Measurements from ENCODE around the gene TRABD2B.

The TRABD2B gene

DNA sequence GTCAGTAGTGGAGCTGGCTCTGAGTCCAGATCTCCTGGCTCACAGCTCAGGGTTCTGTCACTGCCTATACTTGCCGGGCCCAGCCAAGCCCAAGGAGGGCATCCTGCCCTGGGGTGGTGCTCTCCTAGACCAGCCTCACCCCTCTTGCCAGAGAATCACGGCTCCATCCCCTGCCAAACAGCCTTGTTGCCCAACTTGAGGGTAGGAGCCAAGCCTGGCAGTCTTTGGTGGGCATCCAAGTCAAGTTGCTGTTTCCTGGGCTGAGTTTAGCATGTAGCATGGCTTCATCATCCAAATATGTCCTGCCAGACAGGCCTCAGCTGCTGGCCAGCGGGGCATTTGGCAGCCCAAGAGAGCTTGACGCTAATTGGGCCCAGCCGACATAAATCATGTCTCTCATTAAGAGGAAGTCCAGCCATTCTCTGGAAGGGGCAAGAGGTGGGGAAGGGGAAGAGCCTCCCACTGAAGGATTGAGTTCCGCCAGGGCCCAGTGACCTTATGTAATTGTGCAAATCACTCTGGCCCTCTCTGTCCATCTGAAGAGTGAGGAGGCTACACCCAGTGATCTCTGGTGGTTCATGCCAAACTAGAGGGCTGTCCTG lies 22.6 kb upstream of the TRABD2B start:
- no peak for FAIRE-seq

DNA sequence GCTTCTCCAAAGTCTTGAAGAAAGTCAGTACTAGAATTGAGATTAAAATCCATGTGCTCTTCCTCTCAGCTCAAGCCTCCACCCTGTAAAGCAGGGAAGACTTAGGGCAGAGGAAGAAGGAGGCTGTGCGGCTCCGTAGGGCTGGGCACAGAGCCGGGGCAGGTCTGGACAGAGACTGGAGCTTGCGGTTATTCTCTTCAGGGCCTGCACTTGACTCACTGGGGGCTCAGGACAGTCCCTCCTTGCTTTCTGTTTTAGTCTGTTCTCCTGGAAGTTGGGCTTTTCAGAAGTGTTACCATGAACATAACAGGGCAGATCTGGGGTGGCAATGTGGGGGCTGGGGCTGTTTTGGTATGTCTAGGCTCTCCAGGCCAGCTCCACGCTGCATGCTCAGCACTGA lies 21.6 kb upstream of the TRABD2B start:
- FAIRE-seq, result no peak

DNA sequence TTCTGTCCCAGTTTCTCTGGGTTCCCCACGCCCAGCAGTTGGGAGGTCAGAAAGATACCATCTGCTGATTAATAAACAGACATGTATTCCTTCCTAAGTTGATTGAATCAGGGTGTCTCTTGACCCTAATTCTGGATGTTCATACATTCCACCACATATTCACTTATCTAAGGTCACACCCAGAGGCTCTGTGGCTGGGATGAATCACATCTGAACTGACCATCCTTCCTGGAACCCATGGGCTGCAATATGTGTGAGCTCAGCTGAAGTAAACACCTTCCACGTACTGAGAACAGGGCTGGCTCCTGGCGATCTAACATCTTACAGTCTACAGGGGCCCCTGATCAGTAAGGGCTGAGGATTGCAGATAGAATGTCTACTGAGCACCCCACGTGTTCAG lies 20.5 kb upstream of the TRABD2B start:
- FAIRE-seq, result no peak

DNA sequence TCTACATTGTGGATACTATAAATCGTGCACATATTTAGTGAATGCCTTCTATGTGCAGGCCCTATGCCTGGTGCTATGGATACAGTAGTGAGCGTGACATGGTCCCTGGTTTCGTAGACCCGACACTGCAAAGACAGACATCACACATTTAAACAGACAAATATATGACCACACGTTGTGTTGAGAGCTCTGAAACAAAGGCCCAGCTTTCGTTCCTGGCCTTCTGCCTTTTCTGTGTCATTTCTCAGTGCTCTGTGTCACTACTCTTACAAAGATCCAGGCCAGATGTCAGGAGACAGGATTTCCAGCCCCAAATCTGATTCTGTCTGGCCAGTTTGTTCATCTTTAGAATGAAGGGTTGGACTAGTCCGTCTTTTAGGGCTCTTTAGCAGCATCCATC lies 19.3 kb upstream of the TRABD2B start:
- no peak for FAIRE-seq

DNA sequence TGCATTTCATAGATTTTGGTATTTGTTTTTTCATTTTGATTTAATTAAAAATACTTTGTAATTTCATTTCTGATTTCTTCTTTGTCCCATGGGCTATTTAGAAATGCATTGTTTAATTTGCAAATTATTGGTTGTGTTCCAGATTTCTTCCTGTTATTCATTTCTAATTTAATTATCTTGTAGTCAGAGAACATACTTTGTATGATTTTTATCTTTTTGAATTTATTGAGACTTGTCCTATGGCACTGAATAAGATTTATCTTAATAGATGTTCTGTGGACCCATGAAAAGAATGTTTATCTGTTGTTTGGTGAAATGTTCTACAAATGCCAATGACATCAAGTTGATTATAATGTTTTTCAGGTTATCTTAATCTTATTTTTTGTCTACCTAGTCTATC lies 16.1 kb upstream of the TRABD2B start:
- peak; percentile 53 for FAIRE-seq

DNA sequence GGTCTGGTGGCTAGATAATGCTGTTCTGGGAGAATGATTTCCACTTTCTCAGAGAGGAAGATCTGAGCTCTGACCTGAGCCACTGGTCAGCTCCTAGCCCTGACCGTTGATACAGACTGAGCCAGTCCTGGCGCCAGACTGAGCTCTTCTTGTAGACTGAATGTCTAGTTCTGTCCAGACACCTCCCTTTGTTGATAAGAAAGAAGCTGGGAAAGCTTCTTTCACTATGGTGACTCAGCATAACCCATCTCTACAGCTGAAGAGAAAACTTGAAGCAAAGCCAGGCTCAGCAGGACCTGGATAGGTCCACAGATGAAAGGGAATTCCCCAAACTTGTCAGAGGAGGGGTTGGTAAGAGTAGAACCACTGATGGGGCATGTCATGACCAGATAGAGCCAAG lies 9.9 kb upstream of the TRABD2B start:
- FAIRE-seq, result no peak

DNA sequence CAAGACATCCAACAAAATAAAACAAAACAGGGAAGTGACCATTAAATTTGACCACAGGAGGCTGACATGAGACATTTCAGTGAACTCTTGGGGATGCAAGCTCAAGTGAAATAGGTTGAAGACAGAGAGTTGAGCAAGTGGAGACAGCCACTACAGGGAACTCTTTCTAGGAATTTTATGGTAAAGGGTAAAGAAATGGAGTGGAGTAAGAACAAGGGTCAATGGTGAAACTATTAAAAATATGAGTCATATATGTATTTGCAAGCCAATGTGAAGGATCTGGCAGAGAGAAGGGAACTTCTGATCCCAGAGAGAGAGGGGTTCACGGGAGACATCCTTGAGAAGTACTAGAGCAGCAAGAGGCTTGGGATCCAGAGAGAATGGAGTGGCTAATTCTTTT lies 9.1 kb upstream of the TRABD2B start:
- no peak for FAIRE-seq

DNA sequence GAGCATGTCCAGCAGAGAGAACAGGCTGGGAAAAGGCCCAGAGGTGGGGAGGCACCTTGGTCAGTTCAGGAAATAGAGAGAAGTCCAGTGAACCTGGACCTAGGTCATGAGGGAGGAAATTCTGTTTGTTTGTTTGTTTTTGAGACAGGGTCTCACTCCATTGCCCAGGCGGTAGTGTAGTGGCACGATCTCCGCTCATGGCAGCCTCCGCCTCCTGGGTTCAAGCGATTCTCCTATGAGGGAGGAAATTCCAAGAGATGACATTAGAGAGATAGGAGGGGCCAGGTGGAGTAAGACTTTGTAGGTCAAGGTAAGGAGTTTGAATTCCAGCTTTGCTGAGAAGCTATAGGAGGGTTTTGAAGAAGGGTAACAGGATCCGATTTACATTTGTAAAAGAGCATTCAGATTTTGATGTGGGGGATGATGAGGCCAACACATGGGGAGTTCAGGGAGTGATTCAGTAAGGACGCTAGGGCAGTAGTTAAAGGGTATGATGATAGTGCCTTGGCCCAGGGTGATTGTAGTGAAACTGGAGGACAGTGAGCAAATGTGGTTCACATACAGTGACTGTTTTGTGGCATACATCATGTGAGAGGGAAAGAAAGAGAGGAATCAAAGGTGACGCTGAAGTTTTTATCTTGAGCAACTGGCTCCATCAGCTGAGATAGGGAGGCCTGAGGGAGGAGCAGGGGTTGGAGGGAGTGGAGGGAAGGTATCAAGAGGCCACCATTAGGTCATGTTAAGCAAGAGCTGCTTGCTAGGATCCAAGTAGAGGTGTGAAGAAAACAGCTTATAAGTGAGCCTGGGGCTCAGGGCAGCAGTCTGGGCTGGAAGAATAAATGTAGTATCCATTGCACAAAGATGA lies 8.3 kb upstream of the TRABD2B start:
- no peak for FAIRE-seq

DNA sequence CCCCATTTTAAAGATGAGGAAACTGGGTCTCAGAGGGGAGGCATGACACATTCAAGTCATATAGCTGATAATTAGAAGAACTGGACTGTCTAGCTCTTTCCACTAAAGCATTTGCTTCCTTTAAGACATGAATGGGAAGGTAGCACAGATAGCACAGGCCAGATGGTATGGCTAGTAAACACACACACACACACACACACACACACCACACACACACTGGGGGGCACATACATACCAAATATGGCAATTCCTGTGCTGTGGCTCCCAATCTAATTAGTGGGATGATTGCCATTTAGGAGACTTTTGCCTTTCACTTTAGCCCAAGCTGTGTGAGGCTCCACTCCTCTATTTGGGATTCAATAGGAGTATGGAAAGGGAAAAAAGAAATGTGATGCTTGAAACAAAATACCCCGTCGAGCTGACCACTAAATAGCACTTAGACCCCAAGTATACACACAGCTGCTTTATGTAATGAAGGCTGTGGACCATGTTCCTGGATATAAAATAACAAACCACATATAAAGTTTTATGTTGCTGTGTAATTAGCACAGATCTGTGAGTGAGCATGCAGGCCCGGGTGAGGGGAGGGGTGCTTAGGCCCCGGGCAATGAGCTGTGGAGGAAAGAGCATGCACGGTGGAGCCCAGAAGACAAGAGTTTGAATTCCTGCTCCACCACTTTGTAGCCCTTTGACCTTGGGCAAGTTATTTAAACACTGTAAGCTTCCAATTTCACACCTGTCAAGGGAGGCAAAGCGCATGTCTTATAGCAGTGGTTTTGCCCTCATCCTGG lies 6.8 kb upstream of the TRABD2B start:
- FAIRE-seq, result no peak

DNA sequence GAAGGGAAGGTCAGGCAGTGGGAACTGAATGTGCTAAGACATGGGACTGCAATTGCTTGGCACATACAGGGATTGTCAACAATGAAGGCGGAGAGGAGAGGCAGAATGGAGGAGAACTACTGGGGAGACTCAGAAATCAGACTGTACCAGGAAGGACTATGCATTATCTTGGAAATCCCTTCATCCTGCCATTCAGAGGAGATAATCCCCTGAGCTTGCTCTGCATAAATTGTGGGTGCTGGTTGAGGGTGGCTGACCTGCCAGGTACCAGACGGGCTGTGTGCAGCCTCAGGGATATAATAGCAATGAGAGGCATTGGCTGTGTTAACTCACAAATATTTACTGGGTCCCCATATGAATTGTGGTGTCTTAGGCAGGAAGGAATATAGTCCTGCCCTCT lies 5.0 kb upstream of the TRABD2B start:
- FAIRE-seq, result no peak

DNA sequence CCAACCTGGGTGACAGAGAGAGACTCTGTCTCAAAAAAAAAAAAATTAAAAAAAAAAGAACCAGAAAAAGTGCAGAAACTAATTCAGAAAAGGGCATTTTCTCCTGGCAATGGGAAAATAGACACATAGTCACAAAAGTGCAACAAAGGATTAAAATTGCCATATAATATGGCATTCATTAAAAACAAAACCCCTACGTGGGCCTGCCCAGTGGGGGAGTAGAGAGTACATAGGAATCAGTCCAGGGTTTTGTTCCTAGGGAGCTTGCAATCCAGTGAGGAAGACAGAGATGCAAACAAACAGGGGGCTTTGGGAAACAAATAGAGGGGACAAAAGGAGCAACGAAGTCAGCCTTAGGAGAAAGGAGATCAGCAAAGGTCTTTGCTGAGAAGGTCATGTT lies 4.5 kb upstream of the TRABD2B start:
- FAIRE-seq, result no peak

DNA sequence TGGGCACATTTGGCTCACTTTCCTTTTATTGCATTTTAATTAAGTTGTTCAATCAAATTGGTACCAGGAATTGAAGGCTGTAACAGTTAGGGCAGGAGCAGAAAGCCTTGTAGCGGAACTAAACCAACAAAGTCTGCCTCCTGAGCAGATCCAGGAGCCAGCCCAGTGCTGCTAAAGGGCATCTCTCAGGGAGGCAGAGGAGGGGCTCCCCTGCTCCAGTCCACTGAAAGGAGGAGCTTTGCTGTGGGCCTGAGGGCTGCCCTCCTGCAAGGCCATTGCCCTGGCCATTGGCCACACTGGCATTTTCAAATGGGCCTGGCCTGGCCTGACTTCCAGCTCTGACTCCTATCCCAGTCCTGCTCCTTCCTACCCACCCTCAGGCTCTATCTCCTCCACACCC lies 3.7 kb upstream of the TRABD2B start:
- FAIRE-seq, result no peak

DNA sequence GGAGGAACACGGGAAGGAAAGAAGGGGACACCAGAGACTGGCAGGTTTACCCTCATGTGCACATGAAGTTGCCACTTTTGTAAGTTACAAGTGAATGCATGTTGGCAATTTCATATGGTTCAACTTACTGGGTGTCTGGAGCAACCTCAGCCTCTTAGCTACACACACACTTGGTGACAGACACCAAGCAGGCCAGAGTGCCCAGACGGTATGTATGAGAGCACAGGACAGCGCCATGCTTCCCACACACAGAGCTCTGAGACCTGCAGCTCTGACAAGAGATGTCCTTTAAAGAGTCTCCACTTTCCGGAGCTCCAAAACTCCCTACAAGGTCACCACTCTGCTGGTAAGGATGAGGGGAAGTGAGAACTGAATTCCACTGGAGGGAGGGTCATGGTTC lies 1.9 kb upstream of the TRABD2B start:
- FAIRE-seq, result no peak

DNA sequence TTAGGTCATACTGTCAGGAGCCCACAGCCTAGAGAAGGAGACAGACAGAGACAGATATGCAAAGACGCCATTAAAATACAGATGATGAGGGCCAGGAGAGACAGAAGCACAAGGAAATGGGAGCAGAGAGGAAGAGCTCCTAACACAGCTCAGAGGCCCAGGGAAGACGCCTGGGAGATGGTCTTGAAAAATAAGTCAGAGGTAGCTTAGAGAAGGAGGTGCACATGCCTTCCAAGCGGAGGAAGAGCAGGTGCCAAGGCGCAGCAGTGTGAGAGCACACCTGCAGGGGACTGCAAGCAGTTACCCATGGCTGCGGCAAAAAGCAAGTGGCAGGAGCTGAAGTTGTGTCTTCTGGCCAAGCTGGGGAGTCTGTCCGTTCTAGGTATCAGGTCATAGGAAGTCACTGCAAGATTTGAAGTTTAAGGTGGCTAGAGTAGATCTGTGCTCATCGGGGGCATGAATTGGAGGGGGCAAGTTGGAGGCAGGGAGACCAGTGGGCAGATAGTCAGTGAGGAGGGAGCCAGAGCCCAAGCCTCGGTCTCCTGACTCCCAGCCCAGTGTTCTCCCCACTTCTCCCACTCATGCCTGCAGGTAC lies 1.3 kb upstream of the TRABD2B start:
- FAIRE-seq, result no peak

DNA sequence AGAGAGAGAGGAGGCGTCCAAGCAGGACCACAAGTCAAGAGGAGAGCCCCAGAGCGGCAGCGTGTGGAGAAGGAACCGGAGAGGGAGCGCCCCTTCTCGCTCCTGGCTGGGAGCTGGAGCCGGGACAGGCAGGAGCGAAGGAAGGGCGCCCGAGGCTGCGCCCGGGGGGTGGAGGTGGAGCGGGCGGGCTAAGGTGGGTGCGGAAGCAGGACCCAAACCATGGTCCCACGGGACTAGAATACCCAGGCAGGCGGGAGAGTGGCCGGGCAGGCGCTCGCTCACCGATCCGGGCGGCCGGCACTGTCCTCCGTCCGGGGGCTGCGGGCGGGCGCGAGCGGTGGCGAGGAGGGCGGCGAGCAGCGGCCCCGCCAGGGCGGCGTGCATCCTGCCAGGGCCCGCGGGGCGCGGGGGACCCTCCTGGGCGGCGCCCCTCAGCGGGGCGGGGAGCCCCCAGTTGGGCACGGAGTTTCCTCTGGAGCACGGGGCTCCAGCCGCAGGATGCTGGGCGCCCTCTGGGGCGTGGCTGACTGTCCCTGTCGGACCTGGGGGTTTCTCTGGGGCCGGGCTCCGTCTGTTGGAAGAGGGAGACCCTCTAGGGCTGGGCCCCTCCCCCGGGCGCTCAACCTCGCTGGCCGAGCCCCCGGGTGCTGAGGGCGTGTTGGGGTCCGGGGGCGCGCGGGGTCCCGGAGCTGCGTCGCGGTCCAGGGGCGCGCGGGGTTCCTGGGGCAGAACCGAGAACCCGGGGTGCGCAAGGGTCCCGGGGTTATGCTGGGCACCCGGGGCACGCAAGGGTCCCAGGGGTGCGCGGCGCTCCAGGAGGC lies 569 bp downstream of the TRABD2B start:
- FAIRE-seq, result no peak

DNA sequence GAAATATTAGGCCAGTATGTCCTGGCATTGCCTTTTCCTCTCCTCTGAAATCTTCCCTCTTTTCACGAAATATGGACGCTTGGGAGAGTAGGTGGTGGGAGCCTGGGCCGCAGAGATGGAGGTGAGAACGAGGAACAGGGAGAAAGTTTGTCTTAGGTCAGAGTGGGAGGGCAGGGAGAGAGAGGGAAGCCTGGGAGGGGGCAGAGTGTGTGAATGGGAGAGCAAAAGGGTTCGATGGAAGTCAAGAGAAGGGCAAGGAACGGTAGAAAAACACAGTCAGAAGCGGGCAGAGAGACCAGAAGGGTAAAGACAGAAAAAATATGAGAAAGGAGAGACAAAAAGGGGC lies 1.2 kb downstream of the TRABD2B start:
- FAIRE-seq, result no peak

DNA sequence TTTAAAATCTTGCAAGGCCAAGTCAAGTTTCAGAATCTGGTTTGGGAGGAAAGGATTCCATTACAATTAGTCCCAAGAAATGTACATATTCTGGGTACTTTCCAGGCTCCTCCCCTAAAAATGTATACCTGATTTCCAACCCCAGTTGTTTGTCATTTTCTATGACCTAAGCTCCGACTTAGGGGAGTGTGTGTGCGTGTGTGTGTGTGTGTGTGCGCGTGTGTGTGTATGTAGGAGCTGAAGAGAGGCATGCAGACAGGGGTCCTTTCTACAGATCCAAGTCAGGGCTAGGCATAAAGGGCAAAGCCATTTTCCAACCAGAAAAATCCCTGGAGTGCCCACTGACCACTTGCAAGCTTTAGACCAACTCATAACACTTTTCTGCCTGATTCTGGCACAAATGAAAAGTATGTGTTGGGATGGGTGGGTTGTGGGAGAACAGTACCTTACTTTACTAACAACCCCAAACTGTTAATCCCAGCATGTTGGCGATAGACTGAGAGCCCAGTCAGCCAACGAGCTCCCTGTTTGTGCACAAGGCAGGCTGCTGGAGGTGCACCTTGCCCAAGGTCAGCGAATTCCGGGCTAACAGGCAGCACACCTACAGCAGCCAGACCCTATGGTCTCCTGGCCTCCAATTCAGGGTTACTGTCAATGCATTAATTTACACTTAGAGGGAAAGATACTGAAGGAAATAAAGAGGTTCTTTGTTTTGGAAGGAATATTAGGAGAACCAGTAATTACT lies 1.7 kb downstream of the TRABD2B start:
- FAIRE-seq, result no peak

DNA sequence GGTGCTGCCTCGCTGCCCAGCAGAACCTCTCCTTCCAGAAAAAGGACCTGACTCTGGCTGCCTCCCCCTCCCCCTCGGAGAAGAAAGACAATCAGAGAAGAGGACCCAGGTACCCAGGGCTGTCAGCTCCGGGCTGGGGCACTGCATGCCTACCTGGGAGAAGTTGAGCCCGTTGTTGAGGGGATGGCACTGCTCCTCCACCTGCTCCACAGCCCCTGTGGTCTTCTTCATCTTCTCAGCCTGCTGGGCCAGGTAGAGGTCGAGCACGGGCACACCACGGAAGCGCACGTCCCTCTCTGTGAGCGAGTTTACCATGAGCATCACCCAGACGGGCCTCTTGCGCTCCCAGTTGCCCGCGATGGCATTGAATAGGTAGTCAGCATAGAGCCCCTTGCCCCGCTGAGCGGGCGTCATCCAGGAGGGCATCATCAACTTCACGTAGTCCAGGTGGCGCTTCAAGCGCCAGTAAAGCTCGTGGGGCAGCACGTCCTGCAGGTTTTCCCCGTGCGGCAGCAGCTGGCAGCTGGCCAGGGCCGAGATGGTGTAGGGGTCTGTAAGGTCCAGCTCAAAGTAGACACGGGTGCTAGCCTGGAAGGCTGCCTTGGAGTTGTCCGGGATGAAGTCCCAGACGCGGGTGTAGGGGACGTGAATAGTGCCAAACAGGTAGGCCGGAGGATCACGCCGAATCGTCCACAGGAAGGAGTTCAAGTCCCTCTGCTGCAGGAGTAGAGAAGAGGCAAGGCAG lies 3.1 kb downstream of the TRABD2B start:
- FAIRE-seq, result no peak

DNA sequence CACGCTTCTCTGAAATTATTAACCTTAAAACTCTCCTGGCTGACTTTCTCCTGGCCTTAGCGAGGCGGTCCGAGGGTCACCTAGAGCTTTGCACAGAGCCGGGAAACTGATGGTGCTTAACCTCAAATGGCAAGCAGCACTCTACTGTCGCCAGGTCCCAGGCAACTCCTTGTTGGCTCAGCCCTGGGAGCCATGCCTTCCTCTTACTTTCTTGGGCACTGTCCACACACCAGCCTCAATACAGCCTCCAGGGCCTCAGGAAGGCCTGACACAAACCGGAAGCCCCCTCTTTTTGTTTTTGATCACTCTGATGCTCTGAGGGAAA lies 3.8 kb downstream of the TRABD2B start:
- no peak for FAIRE-seq

DNA sequence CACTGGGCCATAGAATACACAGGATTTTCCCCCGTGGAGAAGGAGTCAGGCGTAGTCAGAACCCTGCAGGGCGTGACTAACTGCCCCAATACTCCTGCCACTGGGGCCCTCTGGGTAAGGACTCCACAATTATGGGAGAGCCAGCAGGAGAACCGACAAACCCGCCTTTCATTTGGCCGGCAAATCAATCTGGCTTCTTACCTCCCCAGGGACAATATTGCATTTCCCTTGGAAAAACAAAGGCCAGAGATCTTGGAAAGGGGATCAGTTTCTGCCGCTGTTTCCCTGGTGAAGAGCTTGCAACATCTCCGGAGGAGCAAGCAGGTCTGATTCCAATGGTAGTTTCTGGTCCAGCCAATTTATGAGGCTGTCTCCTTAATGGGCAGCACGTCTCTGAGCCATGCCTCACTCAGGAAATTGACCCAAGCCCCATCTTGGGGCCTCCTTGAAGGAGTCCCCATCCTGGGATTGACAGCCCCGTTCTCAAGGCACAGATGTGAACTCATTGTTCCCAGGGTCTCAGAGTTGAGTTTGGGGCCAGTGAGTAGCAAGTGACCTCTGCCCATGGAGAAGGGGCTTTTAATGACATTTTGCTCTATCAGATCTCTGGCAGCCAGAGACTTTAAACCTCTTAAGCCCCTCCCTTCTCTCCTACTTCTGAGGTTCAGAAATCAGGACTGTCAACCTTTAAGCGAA lies 4.3 kb downstream of the TRABD2B start:
- no peak for FAIRE-seq

DNA sequence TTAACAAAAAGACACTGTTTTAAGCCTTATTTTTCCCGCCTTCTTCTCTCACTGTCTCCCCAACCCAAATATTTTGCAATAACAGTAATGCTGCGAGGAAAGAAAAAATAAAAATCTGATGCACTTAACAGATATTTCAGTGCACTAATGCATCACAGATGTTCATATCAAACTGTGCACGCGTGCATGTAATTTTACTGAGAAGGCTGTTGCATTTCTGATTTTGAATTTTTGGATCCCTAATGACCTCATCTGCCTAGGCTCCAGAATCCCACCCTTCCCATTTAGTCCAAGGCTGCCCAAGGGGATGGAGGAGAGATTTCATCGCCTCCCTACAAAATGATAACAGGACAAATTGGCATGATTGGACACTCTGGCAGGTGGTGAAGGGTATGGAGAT lies 5.5 kb downstream of the TRABD2B start:
- no peak for FAIRE-seq
